ENCODE measurements around the gene ADAP2. TPM values are rescaled to one million over a fixed set of nuclear protein-coding genes. Genes with fewer than 3 reads are reported as not detected.
"Not testable (repeated sequence)": the region's sequence is repeated elsewhere in the genome, so short reads cannot be mapped to it uniquely, and the experiment has no call there.

ADAP2 gene
- total RNA-seq, 4 donors from 2014 or later = 1.2 to 4.7 (median 4.3) TPM

GRCh38 chr17:30905742-30906100 lies 16.0 kb upstream of the ADAP2 start:
- intact Hi-C loops (cut with DNase I; ENCODE audit: low total_unique reads) = loop anchor here (5.0 kb wide), 1 partner anchor 73 kb away; the partner anchor contains the start of gene ATAD5
- TF ChIP-seq POLR2A (IDR thresholded peaks at IDR 0.05) = no peak
- no peak for TF ChIP-seq CTCF (IDR thresholded peaks at IDR 0.05 in 4 of 5, conservative IDR thresholded peaks at IDR 0.05 in 1 of 5)
- H3K4me3 ChIP-seq = peak overlapping the region; percentile 75 to 94 (median 90)
- peak; percentile 54 to 61 for ATAC-seq
- H3K4me1 ChIP-seq = peaks cover 15 to 16% of the 10 kb centered on the region in 2 donors
- H3K27me3 ChIP-seq = no peaks in the 10 kb centered on the region
- H3K27ac ChIP-seq = peak overlapping the region; percentile 85 to 93 (median 89)
- peaks cover 0 to 18% of the 10 kb centered on the region in 2 donors for H3K36me3 ChIP-seq
- DNase-seq = no peak
- in situ Hi-C loops (cut with MboI; ENCODE audit: low sequenced_read_pairs in 4 of 4) = loop anchor here in 1 of 4 donors (25.0 kb wide), 1 partner anchor 307 kb away; no protein-coding TSS in a partner anchor
- H3K9me3 ChIP-seq = no peaks in the 10 kb centered on the region

- no peaks in the 10 kb centered on the region for H3K27me3 ChIP-seq
- no peaks in the 10 kb centered on the region for H3K9me3 ChIP-seq
- ATAC-seq (peak; percentile 97 to 98), DNase-seq (peak; percentile 65 to 81)
- H3K27ac ChIP-seq = peak within 1 kb of the TSS; percentile 85 to 93 (median 89)
- H3K36me3 ChIP-seq = peaks cover 0 to 18% of the 10 kb centered on the region in 2 donors
- H3K4me3 ChIP-seq = peak within 1 kb of the TSS; percentile 75 to 94 (median 90)
- intact Hi-C loops (cut with DNase I; ENCODE audit: low total_unique reads) (loop anchor here (5.0 kb wide), 1 partner anchor 74 kb away; the partner anchor contains the start of gene ATAD5), in situ Hi-C loops (cut with MboI; ENCODE audit: low sequenced_read_pairs in 4 of 4) (loop anchor here in 1 of 4 donors (25.0 kb wide), 1 partner anchor 306 kb away; no protein-coding TSS in a partner anchor)
- TF ChIP-seq POLR2A (IDR thresholded peaks at IDR 0.05) (peak in 1 of 2 donors; percentile 23), CTCF (IDR thresholded peaks at IDR 0.05 in 4 of 5, conservative IDR thresholded peaks at IDR 0.05 in 1 of 5) (no peak)
- H3K4me1 ChIP-seq = peaks cover 15 to 16% of the 10 kb centered on the region in 2 donors
These were observed 15.4 kb upstream of the ADAP2 start, which contains the start of gene TEFM for GRCh38 chr17:30906101-30906911. TEFM (minus strand) TSS chr17:30906238; CDS start chr17:30906198, 40 bp downstream.

GRCh38 chr17:30908717-30909420 lies 12.9 kb upstream of the ADAP2 start:
- no peak for TF ChIP-seq POLR2A (IDR thresholded peaks at IDR 0.05)
- TF ChIP-seq CTCF (IDR thresholded peaks at IDR 0.05 in 4 of 5, conservative IDR thresholded peaks at IDR 0.05 in 1 of 5) = no peak
- H3K4me1 ChIP-seq = peaks cover 15 to 16% of the 10 kb centered on the region in 2 donors
- peaks cover 0 to 5% of the 10 kb centered on the region in 2 donors for H3K36me3 ChIP-seq
- no peak for DNase-seq
- in situ Hi-C loops (cut with MboI; ENCODE audit: low sequenced_read_pairs in 4 of 4) = loop anchor here in 1 of 4 donors (25.0 kb wide), 1 partner anchor 303 kb away; no protein-coding TSS in a partner anchor
- no peak overlapping the region for H3K4me3 ChIP-seq
- H3K27ac ChIP-seq = no peak overlapping the region
- no peaks in the 10 kb centered on the region for H3K9me3 ChIP-seq
- no peaks in the 10 kb centered on the region for H3K27me3 ChIP-seq
- no peak for ATAC-seq
- intact Hi-C loops (cut with DNase I; ENCODE audit: low total_unique reads) = loop anchor here (5.0 kb wide), 1 partner anchor 77 kb away; the partner anchor contains the start of gene ATAD5

GRCh38 chr17:30910151-30910550 lies 11.6 kb upstream of the ADAP2 start:
- H3K36me3 ChIP-seq; DNase-seq; H3K9me3 ChIP-seq; intact Hi-C loops (cut with DNase I; ENCODE audit: low total_unique reads); H3K4me3 ChIP-seq; H3K27ac ChIP-seq; H3K27me3 ChIP-seq; ATAC-seq: not testable (repeated sequence)
- in situ Hi-C loops (cut with MboI; ENCODE audit: low sequenced_read_pairs in 4 of 4) = loop anchor here in 1 of 4 donors (25.0 kb wide), 1 partner anchor 302 kb away; no protein-coding TSS in a partner anchor
- peaks cover 11 to 12% of the 10 kb centered on the region in 2 donors for H3K4me1 ChIP-seq
